Trophoblast cell (in vitro differentiated cells and primary cell): ENCODE data around the gene CCDC27.
"Not testable (repeated sequence)": the region's sequence is repeated elsewhere in the genome, so short reads cannot be mapped to it uniquely, and the experiment has no call there.

ENCODE experiments used
- DNase-seq, 2 donors: peaks; one replicate each; pipeline ENCODE4 v3.0.0-alpha.2; 2016
- H2AFZ ChIP-seq: 2 replicates; pipeline ENCODE4 v1.6.1; 2013; ENCODE audit warnings: low read length, moderate library complexity, mild to moderate bottlenecking; ENCODE audit not compliant: insufficient read depth, poor library complexity
- H2AK5ac ChIP-seq: 2 replicates; pipeline ENCODE4 v1.6.1; 2013; ENCODE audit warnings: mild to moderate bottlenecking, low read length
- H2BK120ac ChIP-seq: 2 replicates; pipeline ENCODE4 v1.6.1; 2013; ENCODE audit warnings: low read length, mild to moderate bottlenecking, moderate library complexity; ENCODE audit not compliant: insufficient read depth, poor library complexity
- H2BK12ac ChIP-seq: 2 replicates; pipeline ENCODE4 v1.6.1; 2013; ENCODE audit warnings: mild to moderate bottlenecking, low read length, moderate library complexity
- H2BK5ac ChIP-seq: 2 replicates; pipeline ENCODE4 v1.6.1; 2013; ENCODE audit warnings: low read length, low read depth, moderate library complexity, mild to moderate bottlenecking; ENCODE audit not compliant: poor library complexity
- H3K14ac ChIP-seq: 2 replicates; pipeline ENCODE4 v1.6.1; 2013; ENCODE audit warnings: mild to moderate bottlenecking, low read length
- H3K18ac ChIP-seq: 2 replicates; pipeline ENCODE4 v1.6.1; 2013; ENCODE audit warnings: mild to moderate bottlenecking, low read length
- H3K23ac ChIP-seq: 2 replicates; pipeline ENCODE4 v1.6.1; 2013; ENCODE audit warnings: low read length
- H3K27ac ChIP-seq: 2 replicates; pipeline ENCODE4 v1.5.1; 2013; ENCODE audit warnings: low read depth, mild to moderate bottlenecking, inconsistent platforms, low read length, moderate library complexity
- H3K27me3 ChIP-seq: 2 replicates; pipeline ENCODE4 v1.6.1; 2013; ENCODE audit warnings: inconsistent platforms, mild to moderate bottlenecking, low read length, moderate library complexity; ENCODE audit not compliant: insufficient read depth
- H3K36me3 ChIP-seq, 2 experiments: 1 replicate in 1 of 2; 2 replicates in 1 of 2; pipeline ENCODE4 v1.6.1; 2013; ENCODE audit warnings: low read length in 2 of 2, mild to moderate bottlenecking in 2 of 2, moderate library complexity in 1 of 2; ENCODE audit not compliant: insufficient read depth in 2 of 2, control insufficient read depth in 1 of 2
- H3K4ac ChIP-seq: 2 replicates; pipeline ENCODE4 v1.6.1; 2013; ENCODE audit warnings: low read depth, mild to moderate bottlenecking, low read length, moderate library complexity
- H3K4me1 ChIP-seq, 2 experiments: 1 replicate in 1 of 2; 2 replicates in 1 of 2; pipeline ENCODE4 v1.6.1; 2013; ENCODE audit warnings: low read length in 2 of 2, mild to moderate bottlenecking in 2 of 2, moderate library complexity in 1 of 2; ENCODE audit not compliant: insufficient read depth in 2 of 2, control insufficient read depth in 1 of 2
- H3K4me2 ChIP-seq: 2 replicates; pipeline ENCODE4 v1.6.1; 2013; ENCODE audit warnings: inconsistent platforms, mild to moderate bottlenecking, low read length, moderate library complexity
- H3K4me3 ChIP-seq: 2 replicates; pipeline ENCODE4 v1.5.1; 2013; ENCODE audit warnings: mild to moderate bottlenecking, low read depth, low read length, inconsistent platforms
- H3K79me1 ChIP-seq: one replicate; pipeline ENCODE4 v1.6.1; 2013; ENCODE audit warnings: low read length
- H3K79me2 ChIP-seq: 2 replicates; pipeline ENCODE4 v1.6.1; 2013; ENCODE audit warnings: low read length, mild to moderate bottlenecking; ENCODE audit not compliant: control insufficient read depth, insufficient read depth, poor library complexity
- H3K9ac ChIP-seq: 2 replicates; pipeline ENCODE4 v1.6.1; 2013; ENCODE audit warnings: mild to moderate bottlenecking, low read length
- H3K9me3 ChIP-seq: 2 replicates; pipeline ENCODE4 v1.6.1; 2013; ENCODE audit warnings: low read depth, mild to moderate bottlenecking, control low read depth, inconsistent platforms, low read length; ENCODE audit not compliant: insufficient read depth
- H4K12ac ChIP-seq: 2 replicates; pipeline ENCODE4 v1.6.1; 2013; ENCODE audit warnings: low read depth, mild to moderate bottlenecking, low read length, moderate library complexity
- H4K8ac ChIP-seq: 2 replicates; pipeline ENCODE4 v1.6.1; 2013; ENCODE audit warnings: low read depth, mild to moderate bottlenecking, low read length, moderate library complexity
- H4K91ac ChIP-seq: one replicate; pipeline ENCODE4 v1.6.1; 2013; ENCODE audit warnings: low read depth, mild to moderate bottlenecking, low read length, moderate library complexity
- WGBS: extraction: QIAGEN DNeasy Blood & Tissue Kit; methylation state at CpG from one replicate; pipeline ENCODE4 v1.1.7; 2013; ENCODE audit warnings: missing lambda C conversion rate; ENCODE audit not compliant: insufficient read length, insufficient coverage; ENCODE audit errors: extremely low coverage; 5-methylcytosine and 5-hydroxymethylcytosine counted together

CCDC27 gene

DNA sequence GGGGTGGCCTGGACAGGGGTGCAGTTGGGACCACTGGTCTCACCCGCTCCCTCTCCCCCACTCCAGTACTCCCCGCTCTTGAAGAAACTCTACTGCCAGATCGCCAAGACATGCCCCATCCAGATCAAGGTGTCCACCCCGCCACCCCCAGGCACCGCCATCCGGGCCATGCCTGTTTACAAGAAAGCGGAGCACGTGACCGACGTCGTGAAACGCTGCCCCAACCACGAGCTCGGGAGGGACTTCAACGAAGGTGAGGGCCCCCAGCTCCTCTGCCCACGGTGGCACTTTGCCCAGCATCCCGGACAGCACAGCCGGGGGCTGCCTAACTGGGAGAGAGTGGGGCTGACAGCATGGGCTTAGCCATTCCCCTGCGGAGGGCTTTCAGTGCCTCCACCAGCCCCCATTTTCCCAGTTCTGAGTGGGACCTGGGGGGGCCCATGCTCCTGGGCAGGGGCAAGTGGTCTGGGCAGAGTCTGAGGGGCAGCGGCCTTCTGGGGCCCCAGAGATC, 30.2 kb upstream of the CCDC27 start:
- peaks cover 0 to 2% of the 10 kb centered on the region in 2 experiments for H3K4me1 ChIP-seq
- DNase-seq, result no peak
- peaks cover 2% of the 10 kb centered on the region for H3K9me3 ChIP-seq
- H2BK120ac ChIP-seq, result no peak overlapping the region
- no peaks in the 10 kb centered on the region for H3K36me3 ChIP-seq
- no peak overlapping the region for H2AFZ ChIP-seq
- no peak overlapping the region for H4K12ac ChIP-seq
- no peak overlapping the region for H3K23ac ChIP-seq
- no peak overlapping the region for H2BK5ac ChIP-seq
- no peak overlapping the region for H3K18ac ChIP-seq
- no peak overlapping the region for H4K8ac ChIP-seq
- H3K27ac ChIP-seq, result no peak overlapping the region
- H4K91ac ChIP-seq, result no peak overlapping the region
- H3K14ac ChIP-seq, result no peak overlapping the region
- H3K4ac ChIP-seq, result no peak overlapping the region
- H3K4me2 ChIP-seq, result no peak overlapping the region
- H3K79me2 ChIP-seq, result no peaks in the 10 kb centered on the region
- no peaks in the 10 kb centered on the region for H3K27me3 ChIP-seq
- H2AK5ac ChIP-seq, result no peak overlapping the region
- H3K9ac ChIP-seq, result no peak overlapping the region
- no peak overlapping the region for H2BK12ac ChIP-seq
- no peak overlapping the region for H3K4me3 ChIP-seq
- H3K79me1 ChIP-seq, result no peaks in the 10 kb centered on the region
- no CpG with 5 or more reads among the region's 20 CpGs for WGBS

DNA sequence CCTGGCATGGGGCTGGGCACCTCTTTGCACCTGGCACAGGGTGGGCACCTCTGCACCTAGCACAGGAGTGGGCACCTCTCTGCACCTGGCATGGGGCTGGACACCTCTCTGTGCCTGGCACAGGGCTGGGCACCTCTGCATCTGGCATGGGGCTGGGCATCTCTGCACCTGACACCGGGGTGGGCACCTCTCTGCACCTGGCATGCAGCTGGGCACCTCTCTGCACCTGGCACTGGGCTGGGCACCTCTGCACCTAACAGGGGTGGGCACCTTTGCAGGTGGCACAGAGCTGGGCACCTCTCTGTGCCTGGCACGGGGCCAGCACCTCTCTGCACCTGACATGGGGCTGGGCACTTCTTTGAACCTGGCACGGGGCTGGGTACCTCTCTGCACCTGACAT, 29.4 kb upstream of the CCDC27 start:
- H3K36me3 ChIP-seq, result no peaks in the 10 kb centered on the region
- no peak overlapping the region for H3K14ac ChIP-seq
- no peak overlapping the region for H2AK5ac ChIP-seq
- no peak for DNase-seq
- H3K4ac ChIP-seq, result no peak overlapping the region
- H4K91ac ChIP-seq, result no peak overlapping the region
- peaks cover 0 to 2% of the 10 kb centered on the region in 2 experiments for H3K4me1 ChIP-seq
- H2BK120ac ChIP-seq, result no peak overlapping the region
- H2BK12ac ChIP-seq, result no peak overlapping the region
- no peak overlapping the region for H3K4me2 ChIP-seq
- no peak overlapping the region for H3K18ac ChIP-seq
- no peak overlapping the region for H3K27ac ChIP-seq
- no peak overlapping the region for H4K12ac ChIP-seq
- H3K79me2 ChIP-seq, result no peaks in the 10 kb centered on the region
- no peak overlapping the region for H3K23ac ChIP-seq
- no peak overlapping the region for H4K8ac ChIP-seq
- no peak overlapping the region for H3K4me3 ChIP-seq
- no peaks in the 10 kb centered on the region for H3K27me3 ChIP-seq
- peaks cover under 1% of the 10 kb centered on the region for H3K9me3 ChIP-seq
- H3K79me1 ChIP-seq, result no peaks in the 10 kb centered on the region
- no peak overlapping the region for H3K9ac ChIP-seq
- no peak overlapping the region for H2BK5ac ChIP-seq
- no peak overlapping the region for H2AFZ ChIP-seq
- WGBS, result no CpG with 5 or more reads among the region's 3 CpGs

DNA sequence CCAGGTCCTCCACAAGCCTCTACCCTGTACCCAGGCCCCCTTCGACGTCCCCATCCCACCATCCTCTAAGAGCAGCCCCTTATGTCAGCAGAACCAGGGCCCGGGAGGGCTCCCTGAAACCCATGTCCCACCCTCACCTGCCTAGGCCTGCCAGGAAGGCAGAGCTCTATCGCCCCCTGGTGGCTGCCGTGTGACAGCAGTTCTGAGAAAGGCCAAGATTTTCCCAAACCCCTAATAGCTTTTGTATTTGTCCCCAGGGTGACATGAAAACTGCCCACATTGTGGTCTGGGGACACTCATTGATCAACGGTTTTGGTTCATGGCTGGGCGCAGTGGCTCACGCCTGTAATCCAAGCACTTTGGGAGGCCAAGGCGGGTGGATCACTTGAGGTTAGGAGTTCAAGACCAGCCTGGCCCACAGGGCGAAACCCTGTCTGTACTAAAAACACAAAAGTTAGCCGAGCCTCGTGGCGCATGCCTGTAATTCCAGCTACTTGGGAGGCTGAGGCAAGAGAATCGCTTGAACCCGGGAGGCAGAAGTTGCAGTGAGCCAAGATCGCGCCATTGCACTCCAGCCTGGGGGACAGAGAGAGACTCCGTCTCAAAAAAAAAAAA, 27.7 kb upstream of the CCDC27 start:
- not testable (repeated sequence) for H3K79me2 ChIP-seq, H3K36me3 ChIP-seq, H4K8ac ChIP-seq, H3K9me3 ChIP-seq, H2AFZ ChIP-seq, H4K91ac ChIP-seq, H3K14ac ChIP-seq, H3K4me1 ChIP-seq, H2BK12ac ChIP-seq, H3K4ac ChIP-seq, H3K27me3 ChIP-seq, H3K79me1 ChIP-seq, H2BK120ac ChIP-seq, H3K4me2 ChIP-seq, H2AK5ac ChIP-seq, H3K4me3 ChIP-seq, H3K27ac ChIP-seq, H2BK5ac ChIP-seq, H3K18ac ChIP-seq, H4K12ac ChIP-seq, H3K23ac ChIP-seq, H3K9ac ChIP-seq
- no CpG with 5 or more reads among the region's 18 CpGs for WGBS
- DNase-seq, result peak; percentile 59 to 90

DNA sequence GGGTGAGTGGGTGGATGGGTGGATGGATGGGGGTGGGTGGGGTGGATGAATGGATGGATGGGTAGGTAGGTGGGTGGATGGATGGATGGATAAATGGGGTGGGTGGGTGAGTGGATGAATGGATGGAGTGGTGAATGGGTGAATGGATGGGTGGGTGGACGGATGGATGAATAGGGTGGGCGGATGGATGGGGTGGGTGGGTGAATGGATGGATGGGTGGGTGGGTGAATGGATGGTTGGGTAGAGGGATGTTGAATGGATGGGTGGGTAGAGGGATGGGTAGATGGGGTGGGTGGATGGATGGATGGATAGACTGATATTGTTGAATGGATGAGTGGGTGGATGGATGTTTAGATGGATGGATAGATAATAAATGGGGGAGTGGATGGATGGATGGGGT, 26.9 kb upstream of the CCDC27 start:
- 100% methylated on average over 2 of the region's 2 CpGs for WGBS
- no peaks in the 10 kb centered on the region for H3K79me1 ChIP-seq
- H3K79me2 ChIP-seq, result no peaks in the 10 kb centered on the region
- H3K9ac ChIP-seq, result no peak overlapping the region
- no peak overlapping the region for H4K12ac ChIP-seq
- no peak overlapping the region for H2AFZ ChIP-seq
- no peak overlapping the region for H4K8ac ChIP-seq
- H3K9me3 ChIP-seq, result no peaks in the 10 kb centered on the region
- H3K4me2 ChIP-seq, result no peak overlapping the region
- H3K27me3 ChIP-seq, result no peaks in the 10 kb centered on the region
- H3K4me1 ChIP-seq, result no peaks in the 10 kb centered on the region
- H3K27ac ChIP-seq, result no peak overlapping the region
- H4K91ac ChIP-seq, result no peak overlapping the region
- H3K23ac ChIP-seq, result no peak overlapping the region
- no peak overlapping the region for H2BK5ac ChIP-seq
- H3K36me3 ChIP-seq, result no peaks in the 10 kb centered on the region
- no peak overlapping the region for H2BK120ac ChIP-seq
- H3K14ac ChIP-seq, result no peak overlapping the region
- no peak overlapping the region for H2AK5ac ChIP-seq
- no peak for DNase-seq
- no peak overlapping the region for H3K4me3 ChIP-seq
- no peak overlapping the region for H3K18ac ChIP-seq
- no peak overlapping the region for H3K4ac ChIP-seq
- no peak overlapping the region for H2BK12ac ChIP-seq
